Stimulated activated CD8-positive, alpha-beta memory T cell treated with anti-CD3 and anti-CD28 coated beads, Interleukin-4, amount 100 ng/mL, for 24 hours (primary cell): ENCODE data around the gene C5AR2.
"Not testable (repeated sequence)": the region's sequence is repeated elsewhere in the genome, so short reads cannot be mapped to it uniquely, and the experiment has no call there.

Experiments used
- DNase-seq: peaks from one replicate; pipeline ENCODE4 v3.0.0-alpha.2; 2020; ENCODE audit warnings: low read depth

C5AR2 gene

GRCh38 chr19:47323872-47324271 is 8.1 kb upstream of the C5AR2 start:
- no peak for DNase-seq

- DNase-seq = no peak
These were observed 7.5 kb upstream of the C5AR2 start for GRCh38 chr19:47324502-47324901.

- DNase-seq = no peak
These were observed 1.5 kb upstream of the C5AR2 start for GRCh38 chr19:47330466-47330869.

- DNase-seq = no peak
These were observed 485 bp upstream of the C5AR2 start for GRCh38 chr19:47331490-47331889.

GRCh38 chr19:47336765-47337718 is 5.1 kb downstream of the C5AR2 start:
- not testable (repeated sequence) for DNase-seq

GRCh38 chr19:47339196-47339880 is 7.4 kb downstream of the C5AR2 start:
- DNase-seq = no peak

- DNase-seq = no peak
These were observed 8.7 kb downstream of the C5AR2 start for GRCh38 chr19:47340477-47341208.

- DNase-seq = no peak
These were observed 9.8 kb downstream of the C5AR2 start for GRCh38 chr19:47341734-47342133.

GRCh38 chr19:47343194-47343802 is 11.3 kb downstream of the C5AR2 start:
- no peak for DNase-seq

- no peak for DNase-seq
These were observed 12.4 kb downstream of the C5AR2 start for GRCh38 chr19:47344425-47344824.

GRCh38 chr19:47346024-47346423 is 14.0 kb downstream of the C5AR2 start:
- not testable (repeated sequence) for DNase-seq

- peak; percentile 98 for DNase-seq
These were observed 17.1 kb downstream of the C5AR2 start, which contains the start of gene DHX34 for GRCh38 chr19:47348819-47349795. TSS of gene DHX34 (plus strand) at chr19:47349315. CDS start at chr19:47353031, 3,716 bp downstream.

- no peak for DNase-seq
These were observed 18.7 kb downstream of the C5AR2 start for GRCh38 chr19:47350630-47351029.

- no peak for DNase-seq
These were observed 19.6 kb downstream of the C5AR2 start for GRCh38 chr19:47351548-47351947.

- no peak for DNase-seq
These were observed 20.1 kb downstream of the C5AR2 start for GRCh38 chr19:47352095-47352494.

- no peak for DNase-seq
These were observed 21.3 kb downstream of the C5AR2 start for GRCh38 chr19:47353307-47353712.

- DNase-seq = no peak
These were observed 24.9 kb downstream of the C5AR2 start for GRCh38 chr19:47356900-47357299.

GRCh38 chr19:47357788-47358680 is 26.1 kb downstream of the C5AR2 start:
- DNase-seq = no peak

GRCh38 chr19:47358936-47359335 is 27.0 kb downstream of the C5AR2 start:
- no peak for DNase-seq

GRCh38 chr19:47362321-47362720 is 30.3 kb downstream of the C5AR2 start:
- DNase-seq = no peak
